GM12875 (cell line): ENCODE results near the gene NFKBIB.
"Not testable (repeated sequence)": the region's sequence is repeated elsewhere in the genome, so short reads cannot be mapped to it uniquely, and the experiment has no call there.

Source experiments
- H3K4me3 ChIP-seq: one replicate; pipeline ENCODE4 v1.5.1; 2011; ENCODE audit warnings: low read depth, low read length, control low read depth
- CTCF ChIP-seq: IDR thresholded peaks from 2 replicates; pipeline ENCODE4 v1.5.1; 2011; ENCODE audit warnings: low read depth, mild to moderate bottlenecking, control low read depth, inconsistent platforms, low read length, moderate library complexity, borderline replicate concordance; ENCODE audit not compliant: insufficient read depth

NFKBIB gene, protein sequence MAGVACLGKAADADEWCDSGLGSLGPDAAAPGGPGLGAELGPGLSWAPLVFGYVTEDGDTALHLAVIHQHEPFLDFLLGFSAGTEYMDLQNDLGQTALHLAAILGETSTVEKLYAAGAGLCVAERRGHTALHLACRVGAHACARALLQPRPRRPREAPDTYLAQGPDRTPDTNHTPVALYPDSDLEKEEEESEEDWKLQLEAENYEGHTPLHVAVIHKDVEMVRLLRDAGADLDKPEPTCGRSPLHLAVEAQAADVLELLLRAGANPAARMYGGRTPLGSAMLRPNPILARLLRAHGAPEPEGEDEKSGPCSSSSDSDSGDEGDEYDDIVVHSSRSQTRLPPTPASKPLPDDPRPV

GRCh38 chr19:38899447-38900201, at the start of gene NFKBIB, which contains the start of gene SIRT2:
Gene NFKBIB, plus strand, starts transcription at chr19:38899969. Its CDS starts 64 bp downstream, at chr19:38900033.
Gene SIRT2, minus strand, starts transcription at chr19:38899618. Its CDS starts 97 bp downstream, at chr19:38899521.
- TF ChIP-seq CTCF = no peak
- H3K4me3 ChIP-seq = peak within 1 kb of the TSS; percentile 85

GRCh38 chr19:38850436-38850975, 49.3 kb upstream of the NFKBIB start:
- TF ChIP-seq CTCF = no peak

GRCh38 chr19:38850976-38851621, 48.7 kb upstream of the NFKBIB start:
- peak overlapping the region; percentile 56 for H3K4me3 ChIP-seq
- TF ChIP-seq CTCF = no peak

More at GRCh38 chr19:38850436-38850975, 49.3 kb upstream of the NFKBIB start:
- H3K4me3 ChIP-seq = peak overlapping the region; percentile 56

GRCh38 chr19:38851622-38852230, 48.0 kb upstream of the NFKBIB start:
- H3K4me3 ChIP-seq = peak overlapping the region; percentile 65
- TF ChIP-seq CTCF = no peak

- TF ChIP-seq CTCF = no peak
- H3K4me3 ChIP-seq = peak overlapping the region; percentile 65
These were observed 47.3 kb upstream of the NFKBIB start for GRCh38 chr19:38852231-38853044.

GRCh38 chr19:38853214-38853613, 46.6 kb upstream of the NFKBIB start:
- TF ChIP-seq CTCF = no peak
- no peak overlapping the region for H3K4me3 ChIP-seq

DNA sequence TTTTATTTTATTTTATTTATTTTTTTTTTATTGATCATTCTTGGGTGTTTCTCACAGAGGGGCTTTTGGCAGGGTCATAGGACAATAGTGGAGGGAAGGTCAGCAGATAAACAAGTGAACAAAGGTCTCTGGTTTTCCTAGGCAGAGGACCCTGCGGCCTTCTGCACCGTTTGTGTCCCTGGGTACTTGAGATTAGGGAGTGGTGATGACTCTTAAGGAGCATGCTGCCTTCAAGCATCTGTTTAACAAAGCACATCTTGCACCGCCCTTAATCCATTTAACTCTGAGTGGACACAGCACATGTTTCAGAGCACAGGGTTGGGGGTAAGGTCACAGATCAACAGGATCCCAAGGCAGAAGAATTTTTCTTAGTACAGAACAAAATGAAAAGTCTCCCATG, 44.8 kb upstream of the NFKBIB start:
- not testable (repeated sequence) for H3K4me3 ChIP-seq

DNA sequence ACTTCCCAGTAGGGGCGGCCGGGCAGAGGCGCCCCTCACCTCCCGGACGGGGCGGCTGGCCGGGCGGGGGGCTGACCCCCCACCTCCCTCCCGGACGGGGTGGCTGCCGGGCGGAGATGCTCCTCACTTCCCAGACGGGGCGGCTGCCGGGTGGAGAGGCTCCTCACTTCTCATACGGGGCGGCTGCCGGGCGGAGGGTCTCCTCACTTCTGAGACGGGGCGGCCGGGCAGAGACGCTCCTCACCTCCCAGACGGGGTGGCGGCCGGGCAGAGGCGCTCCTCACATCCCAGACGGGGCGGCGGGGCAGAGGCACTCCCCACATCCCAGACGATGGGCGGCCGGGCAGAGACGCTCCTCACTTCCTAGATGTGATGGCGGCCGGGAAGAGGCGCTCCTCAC, 44.0 kb upstream of the NFKBIB start:
- H3K4me3 ChIP-seq = not testable (repeated sequence)
